HEK293 (cell line): Measurements from ENCODE around the gene KDM5A.

ENCODE experiments used
- ATF2 ChIP-seq: fragments of 450-650 bp; formaldehyde crosslinking; IDR thresholded peaks from 2 replicates; pipeline ENCODE4 v1.5.1; 2016; ENCODE audit warnings: missing biosample characterization, missing genetic modification characterization, low read depth
- HOXA7 ChIP-seq: sonication (generic); formaldehyde crosslinking; IDR thresholded peaks from 2 replicates; pipeline ENCODE4 v1.8.1; 2022; ENCODE audit warnings: missing genetic modification reagents, borderline replicate concordance

- TF ChIP-seq ATF2 (tag by site-specific recombination) = no peak
- no peak for TF ChIP-seq HOXA7 (CRISPR knock-in tag)
Observed at GRCh38 chr12:263574-263973, 125.5 kb downstream of the KDM5A start.
